T-helper 1 cell treated with Interleukin-12 subunit alpha and Interleukin-12 subunit beta and Interleukin-4 antibody, amounts not matched to agents 30 ng/mL and 1 ng/mL, for 36 hours (primary cell): ENCODE measurements around the gene GATA2. TPM values are rescaled to one million over a fixed set of nuclear protein-coding genes. Genes with fewer than 3 reads are reported as not detected.

Source experiments
- intact Hi-C: fragments of 100-400 bp; cut with micrococcal nuclease; formaldehyde crosslinking; loops from one replicate; pipeline ENCODE4 v1.15.1; 2024
- total RNA-seq: library from RNA; stranded (reverse); gene quantifications from 2 replicates; pipeline ENCODE4 v1.2.3, GENCODE V29; 2022

Gene GATA2
- 0.15 and 0.32 TPM in 2 replicates for total RNA-seq

GRCh38 chr3:128492671-128493569, at the start of gene GATA2:
Gene GATA2, minus strand, starts transcription at chr3:128493201. Its CDS starts 6,170 bp downstream, at chr3:128487031.
- intact Hi-C loops, result no loop called here

- intact Hi-C loops, result no loop called here
Observed at GRCh38 chr3:128541246-128541645, 48.2 kb upstream of the GATA2 start.

- intact Hi-C loops, result no loop called here
Observed at GRCh38 chr3:128539376-128539775, 46.4 kb upstream of the GATA2 start.

GRCh38 chr3:128537091-128537703, 44.2 kb upstream of the GATA2 start:
- intact Hi-C loops, result no loop called here

- intact Hi-C loops, result no loop called here
Observed at GRCh38 chr3:128532012-128532983, 39.3 kb upstream of the GATA2 start.

GRCh38 chr3:128524374-128525299, 31.6 kb upstream of the GATA2 start:
- intact Hi-C loops, result no loop called here

- intact Hi-C loops, result no loop called here
Observed at GRCh38 chr3:128523591-128523990, 30.6 kb upstream of the GATA2 start.

- intact Hi-C loops, result no loop called here
Observed at GRCh38 chr3:128521715-128522114, 28.7 kb upstream of the GATA2 start.

- intact Hi-C loops, result no loop called here
Observed at GRCh38 chr3:128518587-128519490, 25.8 kb upstream of the GATA2 start.

- intact Hi-C loops, result no loop called here
Observed at GRCh38 chr3:128517648-128518047, 24.6 kb upstream of the GATA2 start.

- intact Hi-C loops, result no loop called here
Observed at GRCh38 chr3:128515967-128516366, 23.0 kb upstream of the GATA2 start.

- intact Hi-C loops, result no loop called here
Observed at GRCh38 chr3:128508852-128509251, 15.9 kb upstream of the GATA2 start.

GRCh38 chr3:128506754-128507153, 13.8 kb upstream of the GATA2 start:
- intact Hi-C loops, result no loop called here

GRCh38 chr3:128505771-128506170, 12.8 kb upstream of the GATA2 start:
- intact Hi-C loops, result no loop called here

GRCh38 chr3:128504963-128505730, 12.1 kb upstream of the GATA2 start:
- intact Hi-C loops, result no loop called here

- intact Hi-C loops, result no loop called here
Observed at GRCh38 chr3:128504533-128504915, 11.5 kb upstream of the GATA2 start.

- intact Hi-C loops, result no loop called here
Observed at GRCh38 chr3:128503751-128504532, 10.9 kb upstream of the GATA2 start.

- intact Hi-C loops, result no loop called here
Observed at GRCh38 chr3:128503164-128503651, 10.2 kb upstream of the GATA2 start.
